Transverse colon (tissue), 4 donors: ENCODE results near the gene CCDC14.

Source experiments
- CTCF ChIP-seq, 5 experiments: fragments of 200-600 bp in 3 of 5; fragments of 450-650 bp in 2 of 5; sonication (generic) in 3 of 5; IDR thresholded peaks; 1 replicate in 2 of 5; 2 replicates in 3 of 5; pipeline ENCODE4 v1.5.1; 2016 to 2017; ENCODE audit warnings: antibody characterized with exemption in 5 of 5, inconsistent platforms in 3 of 5, mild to moderate bottlenecking in 2 of 5, moderate library complexity in 1 of 5
- POLR2A ChIP-seq: fragments of 450-650 bp; IDR thresholded peaks from one replicate; pipeline ENCODE4 v1.6.1; 2016; ENCODE audit warnings: antibody characterized with exemption, mild to moderate bottlenecking, moderate library complexity
- POLR2AphosphoS5 ChIP-seq, 3 donors: sonication (generic); formaldehyde crosslinking; IDR thresholded peaks; one replicate each; pipeline ENCODE4 v1.6.1; 2016; ENCODE audit warnings: antibody characterized with exemption in 3 of 3

- TF ChIP-seq CTCF (IDR thresholded peaks at IDR 0.05) (peak in 1 of 5 experiments; percentile 5), POLR2A (peak; percentile 85), POLR2AphosphoS5 (IDR thresholded peaks at IDR 0.05) (peak; percentile 65 to 85 (median 81))
Observed at GRCh38 chr3:123960781-123961507, at the start of gene CCDC14.
